T-helper 2 cell treated with Interferon-gamma antibody and Interleukin-4, amounts not matched to agents 5 μg/mL and 100 μg/mL, for 36 hours (primary cell): ENCODE measurements around the gene OR52I2.
A peak's percentile ranks its signal among the peaks of the same experiment; 100 is the strongest.

ENCODE experiments used
- DNase-seq: peaks from one replicate; pipeline ENCODE4 v3.0.0; 2021; ENCODE audit warnings: low spot score
- H3K27ac Mint-ChIP-seq: one replicate; pipeline ENCODE4 v1.8.0; 2021; ENCODE audit warnings: mild to moderate bottlenecking, mixed read lengths
- H3K27me3 Mint-ChIP-seq: one replicate; pipeline ENCODE4 v1.8.0; 2021; ENCODE audit warnings: low read depth, mixed read lengths
- H3K36me3 Mint-ChIP-seq: one replicate; pipeline ENCODE4 v1.8.0; 2021; ENCODE audit warnings: low read depth, mixed read lengths
- H3K4me1 Mint-ChIP-seq: one replicate; pipeline ENCODE4 v1.8.0; 2021; ENCODE audit warnings: low read depth, mixed read lengths
- H3K4me3 Mint-ChIP-seq: one replicate; pipeline ENCODE4 v1.8.0; 2022; ENCODE audit warnings: mild to moderate bottlenecking, moderate library complexity, mixed read lengths
- H3K9me3 Mint-ChIP-seq: one replicate; pipeline ENCODE4 v1.8.0; 2021; ENCODE audit warnings: mixed read lengths

Gene OR52I2

GRCh38 chr11:4578624-4579023 lies 2.9 kb upstream of the OR52I2 start:
- H3K27me3 Mint-ChIP-seq: peaks cover 27% of the 10 kb centered on the region
- no peak overlapping the region for H3K4me3 Mint-ChIP-seq
- peaks cover 5% of the 10 kb centered on the region for H3K4me1 Mint-ChIP-seq
- no peaks in the 10 kb centered on the region for H3K9me3 Mint-ChIP-seq
- H3K27ac Mint-ChIP-seq: no peak overlapping the region
- DNase-seq: no peak
- no peaks in the 10 kb centered on the region for H3K36me3 Mint-ChIP-seq

GRCh38 chr11:4580124-4580523 lies 1.4 kb upstream of the OR52I2 start:
- H3K4me1 Mint-ChIP-seq: peaks cover 5% of the 10 kb centered on the region

GRCh38 chr11:4589017-4589416 lies 7.5 kb downstream of the OR52I2 start:
- Mint-ChIP-seq H3K9me3 (no peaks in the 10 kb centered on the region), H3K4me1 (no peaks in the 10 kb centered on the region), H3K4me3 (no peak overlapping the region), H3K27ac (no peak overlapping the region), H3K27me3 (peaks cover 15% of the 10 kb centered on the region), H3K36me3 (no peaks in the 10 kb centered on the region)
- no peak for DNase-seq

More at GRCh38 chr11:4580124-4580523, 1.4 kb upstream of the OR52I2 start:
- H3K27ac Mint-ChIP-seq: no peak overlapping the region
- no peak overlapping the region for H3K4me3 Mint-ChIP-seq
- H3K36me3 Mint-ChIP-seq: no peaks in the 10 kb centered on the region
- peaks cover 31% of the 10 kb centered on the region for H3K27me3 Mint-ChIP-seq
- H3K9me3 Mint-ChIP-seq: no peaks in the 10 kb centered on the region
- DNase-seq: no peak

- peaks cover 6% of the 10 kb centered on the region for H3K36me3 Mint-ChIP-seq
- no peak within 1 kb of the TSS for H3K27ac Mint-ChIP-seq
- no peaks in the 10 kb centered on the region for H3K9me3 Mint-ChIP-seq
- H3K4me1 Mint-ChIP-seq: no peaks in the 10 kb centered on the region
- DNase-seq: no peak
- peaks cover 4% of the 10 kb centered on the region for H3K27me3 Mint-ChIP-seq
- H3K4me3 Mint-ChIP-seq: no peak within 1 kb of the TSS
These were observed 12.2 kb downstream of the OR52I2 start, which contains the start of gene OR52I1 for GRCh38 chr11:4593739-4594138. Gene OR52I1 (plus strand): TSS chr11:4594039. CDS start chr11:4594039, 0 bp downstream.

- H3K27ac Mint-ChIP-seq: no peak overlapping the region
- H3K27me3 Mint-ChIP-seq: no peaks in the 10 kb centered on the region
- no peaks in the 10 kb centered on the region for H3K9me3 Mint-ChIP-seq
- DNase-seq: no peak
- no peak overlapping the region for H3K4me3 Mint-ChIP-seq
- peaks cover 22% of the 10 kb centered on the region for H3K36me3 Mint-ChIP-seq
- H3K4me1 Mint-ChIP-seq: peaks cover 25% of the 10 kb centered on the region
These were observed 23.5 kb downstream of the OR52I2 start for GRCh38 chr11:4605057-4605456.

- no peaks in the 10 kb centered on the region for H3K27me3 Mint-ChIP-seq
- H3K36me3 Mint-ChIP-seq: peaks cover 14% of the 10 kb centered on the region
- no peak for DNase-seq
- H3K9me3 Mint-ChIP-seq: no peaks in the 10 kb centered on the region
- H3K4me1 Mint-ChIP-seq: peaks cover 31% of the 10 kb centered on the region
- peak overlapping the region; percentile 89 for H3K4me3 Mint-ChIP-seq
- H3K27ac Mint-ChIP-seq: peak overlapping the region; percentile 81
These were observed 24.9 kb downstream of the OR52I2 start for GRCh38 chr11:4606231-4607015.

- Mint-ChIP-seq H3K27me3 (no peaks in the 10 kb centered on the region), H3K4me3 (peak overlapping the region; percentile 89), H3K4me1 (peaks cover 31% of the 10 kb centered on the region), H3K27ac (peak overlapping the region; percentile 81), H3K36me3 (peaks cover 10% of the 10 kb centered on the region), H3K9me3 (no peaks in the 10 kb centered on the region)
- no peak for DNase-seq
These were observed 25.6 kb downstream of the OR52I2 start for GRCh38 chr11:4607096-4607495.

GRCh38 chr11:4607781-4608666 lies 26.5 kb downstream of the OR52I2 start, which contains the start of gene TRIM68:
Gene TRIM68 (minus strand): TSS chr11:4608231. CDS start chr11:4605504, 2,727 bp downstream.
- no peaks in the 10 kb centered on the region for H3K9me3 Mint-ChIP-seq
- no peaks in the 10 kb centered on the region for H3K27me3 Mint-ChIP-seq
- H3K36me3 Mint-ChIP-seq: peaks cover 8% of the 10 kb centered on the region
- peaks cover 31% of the 10 kb centered on the region for H3K4me1 Mint-ChIP-seq
- H3K27ac Mint-ChIP-seq: peak within 1 kb of the TSS; percentile 81
- H3K4me3 Mint-ChIP-seq: peak within 1 kb of the TSS; percentile 89
- peak; percentile 94 for DNase-seq

- DNase-seq: no peak
- peak overlapping the region; percentile 58 for H3K4me3 Mint-ChIP-seq
- H3K36me3 Mint-ChIP-seq: no peaks in the 10 kb centered on the region
- peak overlapping the region; percentile 62 for H3K27ac Mint-ChIP-seq
- H3K4me1 Mint-ChIP-seq: peaks cover 31% of the 10 kb centered on the region
- H3K27me3 Mint-ChIP-seq: peaks cover 3% of the 10 kb centered on the region
- H3K9me3 Mint-ChIP-seq: no peaks in the 10 kb centered on the region
These were observed 28.9 kb downstream of the OR52I2 start for GRCh38 chr11:4610258-4610935.

GRCh38 chr11:4611986-4612385 lies 30.4 kb downstream of the OR52I2 start:
- H3K4me3 Mint-ChIP-seq: no peak overlapping the region
- no peaks in the 10 kb centered on the region for H3K36me3 Mint-ChIP-seq
- peaks cover 5% of the 10 kb centered on the region for H3K27me3 Mint-ChIP-seq

GRCh38 chr11:4615856-4616444 lies 34.4 kb downstream of the OR52I2 start:
- Mint-ChIP-seq H3K27me3 (peaks cover 8% of the 10 kb centered on the region), H3K36me3 (no peaks in the 10 kb centered on the region), H3K4me1 (no peaks in the 10 kb centered on the region), H3K4me3 (no peak overlapping the region), H3K9me3 (no peaks in the 10 kb centered on the region), H3K27ac (no peak overlapping the region)
- no peak for DNase-seq

More at GRCh38 chr11:4611986-4612385, 30.4 kb downstream of the OR52I2 start:
- peaks cover 23% of the 10 kb centered on the region for H3K4me1 Mint-ChIP-seq
- H3K9me3 Mint-ChIP-seq: no peaks in the 10 kb centered on the region
- no peak for DNase-seq
- no peak overlapping the region for H3K27ac Mint-ChIP-seq

GRCh38 chr11:4619514-4619913 lies 38.0 kb downstream of the OR52I2 start:
- Mint-ChIP-seq H3K4me1 (no peaks in the 10 kb centered on the region), H3K9me3 (no peaks in the 10 kb centered on the region), H3K27ac (no peak overlapping the region), H3K4me3 (no peak overlapping the region), H3K36me3 (no peaks in the 10 kb centered on the region), H3K27me3 (peaks cover 8% of the 10 kb centered on the region)
- no peak for DNase-seq
